NK-92 (cell line): Measurements from ENCODE around the gene SLC39A5.

Experiments used
- DNase-seq: peaks from one replicate; lab custom pipeline; 2025; ENCODE audit not compliant: unreplicated experiment; lab: John Stamatoyannopoulos, UW

SLC39A5 gene

DNA sequence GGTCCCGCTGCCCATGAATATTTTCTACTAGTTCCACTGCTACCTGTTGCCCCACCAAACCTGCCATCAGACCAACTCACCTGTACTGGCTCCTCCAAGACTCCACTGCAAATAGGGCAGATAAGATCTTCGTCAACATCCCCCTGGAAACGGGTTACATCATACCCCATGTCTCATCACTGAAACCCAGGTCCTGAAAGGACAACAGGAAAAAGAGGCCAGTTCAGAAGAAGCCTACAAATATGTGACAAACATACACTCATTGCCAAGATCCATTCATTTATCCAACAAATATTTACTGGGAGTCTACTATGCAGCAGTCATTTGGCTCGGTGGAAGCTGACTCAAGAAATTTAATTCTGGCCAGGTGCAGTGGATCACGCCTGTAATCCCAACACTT is 16.0 kb upstream of the SLC39A5 start:
- DNase-seq, result no peak

GRCh38 chr12:56216461-56216860 is 13.4 kb upstream of the SLC39A5 start:
- DNase-seq, result no peak

GRCh38 chr12:56219840-56220239 is 10.0 kb upstream of the SLC39A5 start:
- DNase-seq, result no peak

DNA sequence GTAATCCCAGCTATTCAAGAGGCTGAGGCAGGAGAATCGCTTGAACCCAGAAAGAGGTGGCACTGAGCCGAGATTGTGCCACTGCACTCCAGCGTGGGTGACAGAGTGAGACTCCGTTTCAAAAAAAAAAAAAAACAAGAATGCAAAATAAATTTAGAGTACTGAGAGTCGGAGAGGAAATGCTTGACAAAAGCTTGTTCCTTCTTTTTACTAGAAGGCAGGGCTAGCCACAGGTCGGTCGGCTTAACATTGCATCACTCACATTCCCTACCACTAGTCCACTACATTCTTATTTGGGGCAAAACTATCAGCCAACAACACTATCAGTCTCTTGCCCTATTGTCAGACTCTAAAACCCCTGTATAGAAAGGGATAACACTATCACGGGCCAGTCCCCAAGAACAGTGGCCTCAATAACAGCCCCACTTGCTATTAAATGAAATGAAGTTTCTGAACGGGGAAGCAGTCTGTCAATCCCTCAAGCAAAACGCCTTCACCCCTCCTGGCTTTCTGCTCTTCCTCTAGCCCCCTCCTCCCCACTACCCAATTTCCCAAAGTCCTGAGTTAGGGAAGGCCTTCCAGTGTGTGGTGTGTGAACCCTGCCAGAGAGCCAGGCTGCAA is 9.1 kb upstream of the SLC39A5 start:
- DNase-seq, result no peak

DNA sequence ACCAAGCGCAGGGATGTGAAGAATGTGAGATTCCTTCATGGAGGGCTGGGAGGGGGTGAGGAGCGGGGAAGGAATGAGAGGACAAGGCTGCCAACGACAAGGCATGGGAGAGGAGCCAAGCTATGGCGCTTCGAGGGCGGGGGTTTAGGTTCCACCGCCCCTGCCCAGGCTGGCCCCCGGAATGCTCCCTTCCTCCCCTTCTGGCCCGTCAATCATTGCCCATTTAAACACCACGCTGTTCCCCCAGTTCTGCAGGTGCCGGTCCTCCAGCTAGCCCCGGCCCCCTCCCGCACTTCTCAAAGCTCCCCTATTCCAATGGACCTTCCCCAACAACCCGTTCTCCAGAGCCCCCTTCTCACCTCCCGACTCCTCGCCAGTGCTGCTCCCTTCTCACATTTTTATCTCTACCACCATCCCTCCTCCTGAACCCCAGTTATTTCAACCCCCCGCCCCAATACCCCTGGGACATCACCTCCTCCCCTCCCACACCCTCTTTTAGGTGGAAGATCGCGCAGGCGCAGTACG is 8.6 kb upstream of the SLC39A5 start:
- DNase-seq, result no peak

DNA sequence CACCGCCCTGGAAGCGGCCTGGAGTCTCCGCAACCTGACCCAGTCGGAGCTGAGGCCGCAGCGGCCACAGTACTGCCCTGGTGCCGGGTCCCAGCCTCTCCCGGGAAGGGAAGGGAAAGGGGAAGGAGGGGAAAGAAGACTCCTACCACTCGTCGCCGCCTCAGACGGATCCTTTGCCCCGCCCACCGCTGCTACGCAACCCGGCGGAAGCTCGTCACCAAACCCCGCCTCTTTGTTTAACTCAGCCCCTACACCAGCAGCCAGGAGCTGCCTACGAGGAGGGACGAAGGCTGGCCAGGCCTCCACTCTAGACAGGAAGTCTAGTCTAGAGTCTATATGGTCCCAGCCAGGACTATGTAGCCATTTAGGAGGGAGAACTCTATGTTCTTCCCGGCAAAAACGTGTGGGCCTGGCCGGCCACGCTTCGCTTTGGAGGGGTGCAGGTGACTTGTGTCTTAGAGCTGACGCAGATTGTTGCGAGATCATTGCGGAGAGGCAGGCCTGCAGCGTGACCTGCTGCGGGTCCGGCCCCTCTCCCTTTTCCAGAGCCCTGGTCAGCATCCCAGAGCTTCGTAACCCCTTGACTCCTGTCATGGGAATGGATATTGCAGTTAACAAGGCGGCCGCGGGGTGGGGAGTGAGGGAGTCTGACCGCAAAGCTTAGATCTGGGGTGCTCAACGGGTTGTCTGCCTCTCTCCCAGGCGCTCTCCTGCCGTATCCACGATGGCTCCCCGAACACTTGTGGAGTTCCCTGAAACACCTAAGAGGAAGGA is 7.9 kb upstream of the SLC39A5 start, which contains the start of gene RNF41:
Gene RNF41 (minus strand): TSS at position 166 of the 774 bp plus-strand sequence. CDS start 7,875 bp downstream, outside the sequence.
- peak; percentile 44 for DNase-seq

GRCh38 chr12:56222531-56222895 is 7.3 kb upstream of the SLC39A5 start:
- no peak for DNase-seq

DNA sequence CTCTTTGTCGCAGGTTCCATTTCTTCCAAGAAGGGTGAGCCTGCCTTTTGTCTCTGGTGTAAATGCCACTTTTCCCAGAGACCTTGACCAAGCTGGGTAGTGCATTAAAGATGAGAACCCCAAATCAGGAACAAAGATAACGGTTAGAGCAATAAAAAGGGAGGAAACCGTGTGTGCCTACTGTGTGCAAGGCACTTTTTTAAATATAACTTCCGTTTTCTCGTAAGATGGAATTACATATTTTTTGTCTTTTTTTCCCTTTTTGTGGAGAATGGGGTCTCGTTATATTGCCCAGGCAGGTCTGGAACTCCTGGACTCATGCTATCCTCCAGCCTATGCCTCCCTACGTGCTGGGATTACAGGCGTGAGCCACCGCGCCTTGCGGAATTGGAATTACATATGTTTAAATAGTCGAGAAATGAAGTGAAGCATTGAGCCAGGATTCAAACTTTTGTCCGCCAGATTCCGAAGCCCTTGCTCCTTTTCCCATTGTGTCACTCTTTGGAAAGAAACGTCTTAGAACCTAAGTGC is 6.2 kb upstream of the SLC39A5 start:
- no peak for DNase-seq

GRCh38 chr12:56224102-56224701 is 5.6 kb upstream of the SLC39A5 start, which contains the start of gene NABP2:
Gene NABP2, plus strand, starts transcription at chr12:56224342. Its CDS starts 515 bp downstream, at chr12:56224857.
- no peak for DNase-seq

- DNase-seq, result no peak
These were observed 4.9 kb upstream of the SLC39A5 start for GRCh38 chr12:56224954-56225353.

DNA sequence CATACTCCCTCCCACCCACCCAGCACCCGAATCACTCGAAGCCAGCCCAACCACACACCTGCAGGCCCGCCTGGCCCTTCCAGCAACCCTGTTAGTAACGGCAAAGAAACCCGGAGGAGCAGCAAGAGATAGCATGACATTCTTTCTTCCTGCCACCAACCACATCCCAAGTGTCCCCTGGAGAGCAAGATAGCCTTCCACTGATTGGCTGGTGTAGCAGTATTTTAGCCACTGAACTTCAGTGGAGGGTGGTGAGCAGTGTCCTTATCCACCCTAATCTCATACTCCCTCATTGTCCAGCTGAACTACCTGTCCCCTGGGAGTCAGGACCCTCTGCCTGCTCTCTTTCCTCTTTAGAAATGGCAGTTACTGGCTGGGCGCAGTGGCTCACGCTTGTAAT is 769 bp upstream of the SLC39A5 start:
- no peak for DNase-seq

DNA sequence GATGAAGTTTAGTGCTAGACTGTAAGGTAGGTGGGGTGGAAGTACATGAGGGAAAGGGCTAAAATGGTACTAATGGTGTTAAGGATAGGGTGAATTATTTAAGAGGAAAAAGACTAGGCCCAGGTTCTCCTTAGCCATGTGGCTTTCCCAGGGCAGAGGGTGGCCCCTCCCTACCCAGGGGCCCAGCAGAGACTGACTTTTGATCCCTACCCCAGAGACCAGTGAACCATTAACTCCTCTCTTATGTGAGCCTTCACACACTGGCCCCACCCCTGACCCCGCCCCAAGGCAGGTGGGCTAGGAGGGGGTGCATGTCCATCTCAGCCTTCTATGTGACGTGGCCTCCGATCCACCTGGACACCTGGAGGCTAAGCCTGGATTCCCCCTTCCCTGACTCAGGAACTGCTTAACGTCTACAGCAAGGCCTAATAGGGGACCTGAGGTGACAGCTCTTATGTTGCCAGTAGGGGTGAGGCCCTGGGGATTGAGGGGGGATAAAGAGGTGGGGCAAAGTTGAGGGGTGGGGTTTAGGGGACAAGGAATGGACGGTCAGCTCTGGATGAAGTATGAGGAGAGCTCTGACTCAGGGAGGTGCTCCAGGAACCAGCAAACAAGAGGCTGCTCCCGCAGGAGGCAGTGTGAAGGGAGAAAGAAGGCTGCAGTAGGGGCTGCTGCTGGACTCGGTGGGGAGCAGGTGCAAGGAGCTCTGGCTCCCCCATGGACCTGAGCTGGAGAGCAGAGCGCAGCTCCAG is 757 bp downstream of the SLC39A5 start:
- no peak for DNase-seq

DNA sequence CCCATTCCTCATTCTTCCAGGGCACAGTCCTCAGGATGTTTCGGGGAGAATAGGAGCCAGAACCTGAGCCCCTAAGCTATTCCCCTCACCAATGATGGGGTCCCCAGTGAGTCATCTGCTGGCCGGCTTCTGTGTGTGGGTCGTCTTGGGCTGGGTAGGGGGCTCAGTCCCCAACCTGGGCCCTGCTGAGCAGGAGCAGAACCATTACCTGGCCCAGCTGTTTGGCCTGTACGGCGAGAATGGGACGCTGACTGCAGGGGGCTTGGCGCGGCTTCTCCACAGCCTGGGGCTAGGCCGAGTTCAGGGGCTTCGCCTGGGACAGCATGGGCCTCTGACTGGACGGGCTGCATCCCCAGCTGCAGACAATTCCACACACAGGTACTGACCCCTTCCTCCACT is 1.3 kb downstream of the SLC39A5 start:
- DNase-seq, result no peak

DNA sequence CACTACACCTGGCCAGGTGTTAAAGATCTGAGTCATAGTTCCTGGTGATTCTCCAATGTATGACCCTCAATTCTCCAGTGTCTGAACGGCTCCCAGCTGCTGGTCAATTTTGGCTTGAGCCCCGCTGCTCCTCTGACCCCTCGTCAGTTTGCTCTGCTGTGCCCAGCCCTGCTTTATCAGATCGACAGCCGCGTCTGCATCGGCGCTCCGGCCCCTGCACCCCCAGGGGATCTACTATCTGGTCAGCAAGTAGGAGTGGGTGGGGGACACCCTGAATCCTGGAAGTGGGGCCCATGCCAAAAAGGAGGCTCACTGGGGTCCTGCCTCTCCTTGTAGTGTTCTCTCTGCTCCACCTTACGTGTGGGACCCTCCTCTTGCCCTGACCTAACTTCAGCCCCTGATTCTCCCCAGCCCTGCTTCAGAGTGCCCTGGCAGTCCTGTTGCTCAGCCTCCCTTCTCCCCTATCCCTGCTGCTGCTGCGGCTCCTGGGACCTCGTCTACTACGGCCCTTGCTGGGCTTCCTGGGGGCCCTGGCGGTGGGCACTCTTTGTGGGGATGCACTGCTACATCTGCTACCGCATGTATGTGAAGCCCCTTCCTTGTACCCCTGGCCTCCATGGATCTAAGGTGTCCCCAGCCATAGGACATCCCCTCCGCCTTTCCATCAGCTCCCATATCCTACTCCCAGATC is 5.0 kb downstream of the SLC39A5 start:
- no peak for DNase-seq

DNA sequence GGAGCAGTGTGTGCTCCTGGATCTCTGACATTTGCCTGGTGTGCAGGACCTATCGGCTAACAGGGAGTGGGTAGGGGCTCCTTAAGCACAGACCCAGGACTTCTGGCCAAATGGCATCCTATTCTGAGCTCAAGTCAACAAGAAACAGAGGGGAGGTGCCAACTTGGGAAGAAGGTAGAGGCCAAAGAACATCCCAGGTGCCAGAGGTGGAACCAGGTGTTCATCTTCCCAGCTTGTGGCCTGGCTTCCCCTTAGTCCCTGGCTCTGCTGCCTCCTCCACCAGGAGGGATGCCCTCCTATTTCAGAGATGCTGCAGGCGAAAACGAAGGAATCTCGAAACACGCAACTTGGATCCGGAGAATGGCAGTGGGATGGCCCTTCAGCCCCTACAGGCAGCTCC is 6.2 kb downstream of the SLC39A5 start:
- DNase-seq, result no peak

- no peak for DNase-seq
These were observed 7.1 kb downstream of the SLC39A5 start for GRCh38 chr12:56236985-56237384.

- no peak for DNase-seq
These were observed 7.7 kb downstream of the SLC39A5 start for GRCh38 chr12:56237552-56237951.

GRCh38 chr12:56241424-56242303 is 11.8 kb downstream of the SLC39A5 start:
- no peak for DNase-seq

GRCh38 chr12:56242986-56243385 is 13.1 kb downstream of the SLC39A5 start:
- no peak for DNase-seq
